ENCODE results near the gene MARF1. TPM values are rescaled to one million over a fixed set of nuclear protein-coding genes. Genes with fewer than 3 reads are reported as not detected.
"Not testable (repeated sequence)": the region's sequence is repeated elsewhere in the genome, so short reads cannot be mapped to it uniquely, and the experiment has no call there.

MARF1 gene
- total RNA-seq, 1 experiment from 2014 or later = 51.5 TPM

GRCh38 chr16:15572329-15573001 is 70.5 kb downstream of the MARF1 start:
- no peak for DNase-seq (ENCODE audit: low read depth, low spot score)
- POLR2A ChIA-PET = no interaction called here
- in situ Hi-C loops (cut with HindIII; ENCODE audit: low pct_unique_long_range_greater_than_20kb, low sequenced_read_pairs) = no loop called here

GRCh38 chr16:15571557-15571956 is 71.4 kb downstream of the MARF1 start:
- DNase-seq (ENCODE audit: low read depth, low spot score) = no peak
- Histone ChIP-seq H3K4me3 (ENCODE audit: low read depth in 2 of 2, low read length in 2 of 2) (no peak overlapping the region), H3K27me3 (ENCODE audit: control insufficient read depth, insufficient read depth, low read length) (no peaks in the 10 kb centered on the region), H3K9me3 (ENCODE audit: control insufficient read depth, insufficient read depth, low read depth, low read length) (no peaks in the 10 kb centered on the region), H3K36me3 (ENCODE audit: control insufficient read depth, insufficient read depth, low read length) (no peaks in the 10 kb centered on the region), H3K27ac (ENCODE audit: low read length) (no peak overlapping the region), H3K4me1 (ENCODE audit: control insufficient read depth, insufficient read depth, low read length) (no peaks in the 10 kb centered on the region)
- no peak for ATAC-seq
- in situ Hi-C loops (cut with HindIII; ENCODE audit: low pct_unique_long_range_greater_than_20kb, low sequenced_read_pairs) (no loop called here), intact Hi-C loops (cut with micrococcal nuclease; ENCODE audit: unreplicated experiment) (no loop called here)
- POLR2A ChIA-PET = no interaction called here
- no TSS peak for BruUV-seq (replicated peaks)
- CTCF ChIA-PET = no interaction called here
- TF ChIP-seq SIN3A (IDR thresholded peaks at IDR 0.05; ENCODE audit: borderline replicate concordance, insufficient read depth, low read depth, low read length) = no peak
- TF ChIP-seq TCF7L2 (IDR thresholded peaks at IDR 0.05; ENCODE audit: low read depth, low read length) = no peak
- TF ChIP-seq POLR2AphosphoS5 (IDR thresholded peaks at IDR 0.05; ENCODE audit: low read depth, low read length) = no peak
- TF ChIP-seq REST (IDR thresholded peaks at IDR 0.05; ENCODE audit: insufficient read depth in 1 of 2, low read depth in 2 of 2, low read length in 1 of 2) = no peak
- no peak for TF ChIP-seq CTCF (IDR thresholded peaks at IDR 0.05)

More at GRCh38 chr16:15572329-15573001, 70.5 kb downstream of the MARF1 start:
- no peak for ATAC-seq
- CTCF ChIA-PET = no interaction called here
- Histone ChIP-seq H3K4me1 (ENCODE audit: control insufficient read depth, insufficient read depth, low read length) (no peaks in the 10 kb centered on the region), H3K9me3 (ENCODE audit: control insufficient read depth, insufficient read depth, low read depth, low read length) (no peaks in the 10 kb centered on the region), H3K27me3 (ENCODE audit: control insufficient read depth, insufficient read depth, low read length) (no peaks in the 10 kb centered on the region), H3K4me3 (ENCODE audit: low read depth in 2 of 2, low read length in 2 of 2) (no peak overlapping the region), H3K27ac (ENCODE audit: low read length) (no peak overlapping the region), H3K36me3 (ENCODE audit: control insufficient read depth, insufficient read depth, low read length) (no peaks in the 10 kb centered on the region)
- TF ChIP-seq POLR2AphosphoS5 (IDR thresholded peaks at IDR 0.05; ENCODE audit: low read depth, low read length) = no peak
- TF ChIP-seq REST (IDR thresholded peaks at IDR 0.05; ENCODE audit: insufficient read depth in 1 of 2, low read depth in 2 of 2, low read length in 1 of 2) = no peak
- TF ChIP-seq CTCF (IDR thresholded peaks at IDR 0.05) = no peak
- TF ChIP-seq SIN3A (IDR thresholded peaks at IDR 0.05; ENCODE audit: borderline replicate concordance, insufficient read depth, low read depth, low read length) = no peak
- TF ChIP-seq TCF7L2 (IDR thresholded peaks at IDR 0.05; ENCODE audit: low read depth, low read length) = no peak
- no TSS peak for BruUV-seq (replicated peaks)
- intact Hi-C loops (cut with micrococcal nuclease; ENCODE audit: unreplicated experiment) = no loop called here

GRCh38 chr16:15570666-15571065 is 72.3 kb downstream of the MARF1 start:
- H3K4me3 ChIP-seq (ENCODE audit: low read depth in 2 of 2, low read length in 2 of 2); H3K9me3 ChIP-seq (ENCODE audit: control insufficient read depth, insufficient read depth, low read depth, low read length); DNase-seq (ENCODE audit: low read depth, low spot score); BruUV-seq (replicated peaks); ATAC-seq; H3K4me1 ChIP-seq (ENCODE audit: control insufficient read depth, insufficient read depth, low read length); H3K36me3 ChIP-seq (ENCODE audit: control insufficient read depth, insufficient read depth, low read length); H3K27me3 ChIP-seq (ENCODE audit: control insufficient read depth, insufficient read depth, low read length); POLR2A ChIA-PET; intact Hi-C loops (cut with micrococcal nuclease; ENCODE audit: unreplicated experiment); in situ Hi-C loops (cut with HindIII; ENCODE audit: low pct_unique_long_range_greater_than_20kb, low sequenced_read_pairs); H3K27ac ChIP-seq (ENCODE audit: low read length): not testable (repeated sequence)
- CTCF ChIA-PET = interaction anchor here (0.5 kb wide), 1 partner anchor 10 kb away, joined by 3 read pairs; no protein-coding TSS in a partner anchor
